ENCODE measurements around the gene RIC8A. TPM values are rescaled to one million over a fixed set of nuclear protein-coding genes. Genes with fewer than 3 reads are reported as not detected.

Gene RIC8A
- total and polyA plus RNA-seq, 2 of the 13 experiments (the other 11 are each of a cell fraction or from before 2014, with no cell fraction given) = 62.1 to 63.8 TPM

DNA sequence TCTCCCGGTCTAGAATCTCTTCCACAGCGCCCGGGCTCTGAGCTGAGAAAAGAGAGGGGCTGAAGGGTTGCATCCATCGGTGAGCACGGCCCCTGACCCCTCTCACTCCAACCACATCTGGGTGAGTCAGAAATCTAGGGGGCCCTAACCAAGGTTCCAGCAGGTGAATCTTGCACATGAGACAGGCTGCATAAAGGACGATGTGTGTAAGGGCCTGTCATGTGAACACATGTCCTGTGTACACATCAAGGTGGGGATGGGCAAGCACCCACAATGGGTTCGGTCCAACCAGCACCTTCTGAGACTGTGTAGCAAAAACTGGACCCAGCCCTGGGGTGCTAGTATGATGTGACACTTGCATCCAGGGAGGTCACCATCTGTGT lies 1.5 kb upstream of the RIC8A start:
- Histone ChIP-seq H2AFZ (ENCODE audit: low read length) (no peak overlapping the region), H3K79me2 (ENCODE audit: insufficient read depth, low read length) (peaks cover 46% of the 10 kb centered on the region), H3K36me3 (replicated peaks in 1 of 2; ENCODE audit: control insufficient read depth in 1 of 2, insufficient read depth in 2 of 2, low read length in 2 of 2) (peaks cover 12 to 38% of the 10 kb centered on the region in 2 experiments), H3K27me3 (ENCODE audit: control insufficient read depth in 1 of 2, insufficient read depth in 2 of 2, low read length in 2 of 2) (no peaks in the 10 kb centered on the region; a peak in 1 of 5 replicates), H3K4me3 (replicated peaks in 1 of 3; ENCODE audit: insufficient read depth in 1 of 3, low read depth in 2 of 3, low read length in 3 of 3) (peak overlapping the region; percentile 75 to 90 (median 89)), H3K4me2 (ENCODE audit: low read depth, low read length) (peak overlapping the region; percentile 97), H4K20me1 (ENCODE audit: insufficient read depth, low read length) (peaks cover 7% of the 10 kb centered on the region; the same call in 1 of the 2 replicates), H3K9me3 (ENCODE audit: low read length) (no peaks in the 10 kb centered on the region), H3K27ac (ENCODE audit: extremely low read length, insufficient read depth, low read length) (peak overlapping the region; percentile 96), H3K9ac (ENCODE audit: insufficient read depth, low read depth, low read length) (peak overlapping the region; percentile 100), H3K4me1 (ENCODE audit: insufficient read depth, low read length) (peaks cover 37% of the 10 kb centered on the region)
- BruUV-seq (replicated peaks) = no TSS peak
- TF ChIP-seq, protein P1, sequence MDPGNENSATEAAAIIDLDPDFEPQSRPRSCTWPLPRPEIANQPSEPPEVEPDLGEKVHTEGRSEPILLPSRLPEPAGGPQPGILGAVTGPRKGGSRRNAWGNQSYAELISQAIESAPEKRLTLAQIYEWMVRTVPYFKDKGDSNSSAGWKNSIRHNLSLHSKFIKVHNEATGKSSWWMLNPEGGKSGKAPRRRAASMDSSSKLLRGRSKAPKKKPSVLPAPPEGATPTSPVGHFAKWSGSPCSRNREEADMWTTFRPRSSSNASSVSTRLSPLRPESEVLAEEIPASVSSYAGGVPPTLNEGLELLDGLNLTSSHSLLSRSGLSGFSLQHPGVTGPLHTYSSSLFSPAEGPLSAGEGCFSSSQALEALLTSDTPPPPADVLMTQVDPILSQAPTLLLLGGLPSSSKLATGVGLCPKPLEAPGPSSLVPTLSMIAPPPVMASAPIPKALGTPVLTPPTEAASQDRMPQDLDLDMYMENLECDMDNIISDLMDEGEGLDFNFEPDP (CRISPR knock-in tag; conservative IDR thresholded peaks at IDR 0.05) = 0 out of 2 replicates have a peak, but pooled peaks have one; percentile 34
- 0 out of 2 replicates have a peak, but pooled peaks have one; percentile 15 for TF ChIP-seq SP4 (CRISPR knock-in tag; IDR thresholded peaks at IDR 0.05)
- TF ChIP-seq, protein P2, sequence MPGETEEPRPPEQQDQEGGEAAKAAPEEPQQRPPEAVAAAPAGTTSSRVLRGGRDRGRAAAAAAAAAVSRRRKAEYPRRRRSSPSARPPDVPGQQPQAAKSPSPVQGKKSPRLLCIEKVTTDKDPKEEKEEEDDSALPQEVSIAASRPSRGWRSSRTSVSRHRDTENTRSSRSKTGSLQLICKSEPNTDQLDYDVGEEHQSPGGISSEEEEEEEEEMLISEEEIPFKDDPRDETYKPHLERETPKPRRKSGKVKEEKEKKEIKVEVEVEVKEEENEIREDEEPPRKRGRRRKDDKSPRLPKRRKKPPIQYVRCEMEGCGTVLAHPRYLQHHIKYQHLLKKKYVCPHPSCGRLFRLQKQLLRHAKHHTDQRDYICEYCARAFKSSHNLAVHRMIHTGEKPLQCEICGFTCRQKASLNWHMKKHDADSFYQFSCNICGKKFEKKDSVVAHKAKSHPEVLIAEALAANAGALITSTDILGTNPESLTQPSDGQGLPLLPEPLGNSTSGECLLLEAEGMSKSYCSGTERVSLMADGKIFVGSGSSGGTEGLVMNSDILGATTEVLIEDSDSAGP (CRISPR knock-in tag; IDR thresholded peaks at IDR 0.05; ENCODE audit: borderline replicate concordance) = 0 out of 2 replicates have a peak, but pooled peaks have one; percentile 31
- TF ChIP-seq FOXA1 (IDR thresholded peaks at IDR 0.05) = no peak
- peak; percentile 13; the same call in 1 of the 2 replicates for TF ChIP-seq FOXA1 (CRISPR knock-in tag; IDR thresholded peaks at IDR 0.05)
- TF ChIP-seq MED8 (CRISPR knock-in tag; IDR thresholded peaks at IDR 0.05; ENCODE audit: insufficient replicate concordance) = peak; percentile 35
- no peak for TF ChIP-seq MAF1 (CRISPR knock-in tag; IDR thresholded peaks at IDR 0.05; ENCODE audit: borderline replicate concordance)
- ATAC-seq = no peak
- CTCF ChIA-PET (ENCODE audit: low intra/inter-chr PET ratio, low total read pairs) = no interaction called here
- WGBS (ENCODE audit: low lambda C conversion rate) = 75% methylated on average over 7 of the region's 7 CpGs
- in situ Hi-C loops (cut with HindIII; ENCODE audit: extremely low pct_ligation_motif_present, low pct_unique_long_range_greater_than_20kb) = no loop called here
- no peak for FAIRE-seq
- DNase-seq (ENCODE audit: low spot score) = no peak
- POLR2A ChIA-PET = interaction anchor here (1.3 to 3.9 kb wide), 7 partner anchors 10 to 301 kb away, joined by 4 to 41 read pairs (median 9); partner anchors contain the start of genes RNH1 and SIRT3
- intact Hi-C loops (cut with micrococcal nuclease; ENCODE audit: unreplicated experiment) = loop anchor here (2.0 kb wide), 1 partner anchor 31 kb away; the partner anchor contains the start of genes PSMD13 and SIRT3
